ENCODE results near the gene ZDHHC16.
"Not testable (repeated sequence)": the region's sequence is repeated elsewhere in the genome, so short reads cannot be mapped to it uniquely, and the experiment has no call there.

The ZDHHC16 gene

DNA sequence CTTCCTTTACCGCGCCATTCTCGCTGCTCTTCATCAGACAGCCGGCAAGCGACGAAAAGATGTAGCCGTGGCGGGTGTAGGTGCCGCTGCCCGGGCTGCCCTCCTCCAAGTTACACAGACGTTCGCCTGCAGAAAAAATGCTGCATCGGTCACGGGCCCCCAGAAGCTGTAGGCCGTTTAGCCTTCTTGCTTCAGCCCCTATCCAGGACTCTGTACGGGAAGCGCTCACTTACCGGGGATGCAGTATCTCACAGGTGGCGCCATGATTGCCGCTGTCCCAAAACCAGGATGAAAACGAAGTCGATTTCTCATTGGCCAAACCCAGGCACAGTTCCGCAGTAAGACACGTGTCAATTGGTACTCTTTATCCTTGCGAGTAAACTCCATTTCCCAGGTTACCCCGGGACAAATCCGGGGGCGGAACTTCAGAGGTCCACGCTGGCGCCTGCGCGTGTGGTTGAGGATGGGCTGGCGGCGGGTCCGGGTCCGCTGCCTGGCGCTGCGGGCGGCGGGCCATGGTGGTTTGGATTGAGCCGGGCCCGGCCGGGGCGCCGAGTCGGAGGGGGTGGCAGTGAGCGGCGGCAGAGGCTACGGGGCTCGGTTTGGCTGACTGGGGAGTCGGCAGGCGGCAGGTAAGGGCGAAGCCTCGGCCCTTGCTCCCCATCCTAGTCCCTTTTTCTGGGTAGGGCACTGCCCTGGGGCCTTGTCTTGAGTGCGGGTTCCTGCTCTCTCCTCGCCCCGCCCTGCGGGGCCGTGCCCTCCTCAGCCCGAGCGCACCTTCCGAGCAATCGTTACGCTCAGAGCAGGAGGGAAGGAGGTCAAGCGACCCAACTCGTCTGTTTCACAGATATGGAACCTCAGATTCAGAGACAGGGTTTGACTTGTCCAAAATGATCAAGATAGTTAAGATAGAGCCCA, at the start of gene ZDHHC16, which contains the start of gene EXOSC1:
Gene ZDHHC16, plus strand, starts transcription at position 454 of the 918 bp plus-strand sequence. CDS start 5,501 bp downstream, outside the sequence.
Gene EXOSC1, minus strand, starts transcription at position 285 of the 918 bp plus-strand sequence. Its CDS starts 21 bp downstream, at position 264.
- DNase-seq (ENCODE audit: low read depth, low spot score): peak; percentile 98

DNA sequence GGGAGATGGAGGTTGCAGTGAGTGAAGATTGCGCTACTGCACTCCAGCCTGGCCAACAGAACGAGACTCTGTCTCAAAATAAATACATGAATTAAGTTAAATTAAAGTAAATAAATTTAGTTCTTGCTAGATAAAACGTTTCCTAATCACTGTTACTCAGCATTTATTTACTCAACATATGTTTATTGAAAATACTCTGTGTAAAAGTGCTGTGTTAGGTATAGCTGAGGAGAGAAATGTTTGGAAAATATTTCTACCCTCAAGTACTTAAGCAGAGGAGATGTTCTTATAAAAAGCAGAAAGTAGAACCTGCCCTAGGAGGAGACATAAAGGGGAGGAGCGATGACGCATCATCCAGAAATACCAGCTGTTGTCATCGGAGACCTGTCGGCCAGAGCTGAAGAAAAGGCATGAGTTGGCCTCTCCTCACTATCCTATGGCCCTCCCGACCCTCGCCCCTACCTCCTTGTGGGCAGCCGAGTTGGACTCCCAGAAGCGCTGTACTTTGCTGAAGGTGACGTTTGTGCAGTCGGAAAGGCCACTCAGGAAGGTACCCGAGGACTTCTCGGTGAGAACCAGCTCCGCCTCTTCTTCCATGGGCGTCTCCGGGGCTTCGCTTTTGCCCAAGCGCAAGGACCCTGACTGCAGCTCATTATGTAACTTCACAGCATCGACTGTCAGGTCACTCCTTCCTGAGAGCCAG, 46.0 kb upstream of the ZDHHC16 start:
- DNase-seq (ENCODE audit: low read depth, low spot score): peak; percentile 71

DNA sequence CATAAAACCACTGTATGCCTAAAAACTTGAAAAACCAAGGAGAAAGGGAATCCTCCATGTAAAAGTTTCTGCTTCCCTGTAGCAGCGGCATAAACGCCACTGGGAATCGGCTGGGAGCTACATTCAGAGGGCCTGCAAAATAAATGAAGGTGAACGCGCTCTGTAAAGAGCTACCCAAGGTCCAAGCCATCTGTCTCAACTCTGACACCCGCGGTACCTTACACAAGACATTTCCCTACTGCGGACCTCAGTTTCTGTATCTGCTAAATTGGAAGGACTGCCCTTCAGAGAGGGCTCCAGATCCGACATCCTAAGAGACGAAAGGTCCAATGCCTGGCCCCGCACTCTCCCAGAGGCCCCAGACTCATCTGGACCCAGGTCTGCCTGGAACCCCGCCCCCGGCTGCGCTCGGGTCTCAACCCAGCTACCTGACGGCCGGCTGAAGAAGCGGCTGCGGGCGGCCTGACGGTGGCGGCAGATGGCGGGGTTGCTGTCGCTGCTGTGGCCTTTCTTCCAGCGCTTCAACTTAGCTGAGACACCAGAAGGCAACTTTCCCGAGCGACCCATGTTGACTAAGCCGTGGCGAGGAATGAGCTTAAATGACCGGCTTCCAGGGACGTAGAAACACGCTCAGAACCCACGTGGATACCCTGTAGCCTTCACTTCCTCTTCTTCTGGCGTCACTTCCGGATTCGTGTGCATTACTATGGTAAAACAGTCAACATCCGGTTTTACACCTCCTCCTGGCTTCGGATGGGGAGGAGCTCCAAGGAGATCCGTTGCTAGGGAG, 45.1 kb upstream of the ZDHHC16 start, which contains the start of gene RRP12:
Gene RRP12, minus strand, starts transcription at position 676 of the 790 bp plus-strand sequence. Its CDS starts 109 bp downstream, at position 567.
- peak; percentile 98 for DNase-seq (ENCODE audit: low read depth, low spot score)

DNA sequence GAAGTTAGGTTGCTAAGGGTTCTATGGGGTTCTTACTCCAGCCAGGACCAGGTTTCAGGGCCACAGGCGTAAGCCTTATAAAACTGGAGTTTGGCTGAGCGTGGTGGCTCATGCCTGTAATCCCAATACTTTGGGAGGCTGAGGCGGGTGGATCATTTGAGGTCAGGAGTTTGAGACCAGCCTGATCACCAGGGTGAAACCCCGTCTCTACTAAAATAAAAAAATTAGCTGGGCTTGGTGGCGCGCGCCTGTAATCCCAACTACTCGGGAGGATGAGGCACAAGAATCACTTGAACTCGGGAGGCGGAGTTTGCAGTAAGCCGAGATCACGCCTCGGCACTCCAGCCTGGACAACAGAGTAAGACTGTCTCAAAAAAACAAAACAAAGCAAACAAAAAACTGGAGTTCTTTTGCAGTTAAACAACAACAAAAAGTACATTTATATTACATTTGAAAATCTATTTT, 44.5 kb upstream of the ZDHHC16 start:
- DNase-seq (ENCODE audit: low read depth, low spot score): no peak

DNA sequence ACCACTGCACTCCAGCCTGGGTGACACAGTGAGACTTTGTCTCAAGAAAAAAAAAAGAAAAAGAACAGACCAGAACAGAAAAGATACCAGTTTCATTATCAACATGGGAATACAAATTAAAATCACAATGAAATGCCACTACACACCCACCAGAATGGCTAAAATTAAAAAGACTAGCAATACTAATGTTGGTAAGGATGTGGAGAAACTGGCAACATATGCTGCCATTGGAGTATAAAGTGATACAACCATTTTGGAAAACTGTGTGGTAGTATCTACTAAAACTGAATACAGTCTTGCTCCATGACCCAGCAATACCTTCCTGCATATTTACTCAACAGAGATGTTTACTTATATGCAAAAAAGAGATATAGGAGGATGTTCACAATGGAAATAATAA, 41.9 kb upstream of the ZDHHC16 start:
- no peak for DNase-seq (ENCODE audit: low read depth, low spot score)

DNA sequence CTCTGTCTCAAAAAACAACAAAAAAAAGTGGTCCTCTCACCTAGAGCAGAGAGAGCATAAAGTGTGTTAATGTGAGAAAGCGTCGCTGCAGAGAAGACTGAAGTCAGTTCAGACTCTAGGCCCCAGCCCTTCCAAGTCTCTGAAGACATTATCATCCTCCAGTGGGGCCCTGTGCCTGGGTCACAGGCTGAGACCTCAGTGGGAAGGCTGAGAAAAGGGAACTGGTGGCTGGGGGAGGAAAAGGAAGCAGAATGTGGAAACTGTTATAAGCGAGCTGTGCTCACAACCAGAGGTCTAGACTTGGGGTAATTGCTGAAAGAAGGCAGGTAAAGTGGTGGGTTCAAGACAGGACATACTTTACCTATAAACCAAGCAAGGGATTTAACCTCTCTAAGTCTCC, 39.9 kb upstream of the ZDHHC16 start:
- DNase-seq (ENCODE audit: low read depth, low spot score): no peak

DNA sequence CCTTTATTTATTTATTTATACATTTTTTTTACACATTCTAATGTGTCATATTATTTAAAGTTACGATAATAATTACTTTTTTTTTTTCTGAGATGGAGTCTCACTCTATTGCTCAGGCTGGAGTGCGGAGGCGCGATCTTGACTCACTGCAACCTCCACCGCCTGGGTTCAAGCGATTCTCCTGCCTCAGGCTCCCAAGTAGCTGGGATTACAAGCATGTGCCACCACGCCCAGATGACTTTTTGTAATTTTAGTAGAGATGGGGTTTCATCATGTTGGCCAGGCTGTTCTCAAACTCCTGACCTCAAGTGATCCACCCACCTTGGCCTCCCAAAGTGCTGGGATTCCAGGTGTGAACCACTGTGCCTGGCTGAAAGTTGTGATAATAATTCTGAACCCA, 39.5 kb upstream of the ZDHHC16 start:
- not testable (repeated sequence) for DNase-seq (ENCODE audit: low read depth, low spot score)

DNA sequence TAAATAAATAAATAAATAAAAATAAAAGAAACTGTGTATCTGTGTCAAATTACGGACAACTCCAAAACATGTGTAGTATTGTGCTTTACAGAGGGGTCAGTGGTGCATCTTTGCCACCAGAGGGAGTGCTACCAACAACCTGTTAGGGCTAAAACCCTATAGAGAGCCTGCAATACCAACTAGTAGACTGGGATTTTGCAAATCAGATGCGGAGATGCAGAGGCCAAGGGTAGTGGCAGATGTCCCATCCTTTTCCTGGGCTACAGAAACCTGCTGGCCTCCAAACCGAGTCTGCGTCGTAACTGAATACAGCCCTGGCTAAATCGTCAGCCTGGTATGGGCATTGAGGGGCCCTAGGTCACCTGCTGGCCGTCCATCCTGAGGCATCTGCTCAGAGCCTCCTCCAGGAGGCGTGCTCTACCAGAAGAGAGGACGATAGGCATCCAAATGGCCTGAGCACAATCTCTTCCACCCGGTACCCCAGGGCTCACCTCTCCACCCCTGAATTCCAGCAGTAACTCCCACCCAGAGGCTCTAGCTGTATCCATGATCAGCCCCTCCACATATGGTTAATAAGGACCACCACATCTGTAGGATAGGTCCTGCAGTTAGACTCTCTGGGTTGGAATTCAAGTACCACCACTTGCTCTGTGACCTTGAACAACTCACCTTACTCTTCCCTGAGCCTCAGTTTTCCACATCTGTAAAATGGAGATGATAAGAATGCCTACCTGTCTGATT, 38.6 kb upstream of the ZDHHC16 start:
- peak; percentile 84 for DNase-seq (ENCODE audit: low read depth, low spot score)

DNA sequence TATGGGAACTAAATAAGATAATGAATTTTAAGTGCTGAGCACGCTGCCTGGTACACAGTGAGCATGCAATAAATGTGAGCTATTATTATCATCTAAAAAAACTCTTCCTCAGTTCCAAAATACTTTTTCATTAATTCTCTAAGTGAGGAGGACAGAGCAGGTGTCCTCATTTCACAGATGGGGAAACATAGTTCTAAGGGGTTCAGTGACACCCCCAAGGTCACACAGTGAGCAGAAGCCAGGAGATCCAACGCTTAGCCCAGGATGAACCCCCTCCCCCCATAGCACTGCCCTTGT, 38.1 kb upstream of the ZDHHC16 start:
- no peak for DNase-seq (ENCODE audit: low read depth, low spot score)

DNA sequence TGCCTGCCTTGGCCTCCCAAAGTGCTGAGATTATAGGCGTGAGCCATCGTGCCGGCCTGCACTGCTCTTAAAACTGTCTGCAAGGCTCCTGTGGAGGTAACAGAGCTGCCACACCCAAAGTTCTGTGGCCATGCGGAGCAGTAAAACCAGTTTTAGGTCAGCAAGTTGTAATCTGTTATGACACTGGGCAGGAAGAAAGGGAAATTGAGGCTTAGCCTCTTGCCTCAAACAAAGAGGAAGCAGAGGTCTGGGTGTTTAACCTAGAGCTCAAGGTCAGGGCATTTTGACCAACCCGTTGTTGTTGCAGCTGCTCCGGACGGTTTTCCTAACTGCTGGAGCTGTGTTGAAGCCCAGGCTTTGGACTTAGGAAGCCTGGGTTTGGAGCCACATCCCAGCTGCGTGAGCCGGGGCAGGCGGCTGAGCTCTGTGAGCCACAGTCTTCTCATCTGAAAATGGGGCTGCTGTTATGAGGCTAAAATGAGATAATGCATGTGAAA, 37.4 kb upstream of the ZDHHC16 start:
- no peak for DNase-seq (ENCODE audit: low read depth, low spot score)

DNA sequence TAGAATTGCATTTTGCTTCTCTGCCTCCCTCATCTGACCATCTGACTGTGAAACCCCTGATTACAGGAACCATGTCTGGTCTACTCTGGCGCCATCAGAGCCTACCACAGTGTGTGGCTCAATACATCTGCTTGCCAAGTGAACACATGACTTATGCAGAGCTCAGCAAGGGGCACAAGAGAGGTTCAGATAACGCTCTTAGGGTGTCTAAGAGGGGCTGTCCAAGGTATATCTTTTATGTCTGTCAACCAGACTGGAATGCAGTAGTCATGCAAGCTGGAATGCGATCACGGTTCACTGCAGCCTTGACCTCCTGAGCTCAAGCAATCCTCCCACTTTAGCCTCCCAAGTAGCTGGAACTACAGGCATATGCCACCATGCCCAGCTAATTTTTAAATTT, 34.6 kb upstream of the ZDHHC16 start:
- peak; percentile 28 for DNase-seq (ENCODE audit: low read depth, low spot score)

DNA sequence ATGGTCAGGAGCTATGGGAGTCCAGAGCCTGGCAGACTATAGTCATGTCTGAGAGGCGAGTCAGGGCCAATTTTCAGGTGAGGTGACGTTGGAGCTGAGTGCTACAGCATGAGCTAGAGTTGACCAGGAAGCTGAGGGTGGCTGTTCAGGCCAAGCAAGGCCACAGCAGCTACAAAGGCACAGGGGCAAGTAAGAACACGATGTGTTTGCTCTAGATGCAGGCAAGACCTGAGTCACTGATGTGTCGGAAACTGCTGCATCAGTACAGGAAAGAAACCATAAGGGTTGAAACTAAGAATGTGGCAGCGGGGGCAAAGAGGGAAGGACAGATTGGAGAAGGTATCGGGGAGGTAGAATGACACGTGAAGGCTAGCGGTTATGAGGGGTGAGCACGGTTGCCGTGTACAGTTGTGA, 33.1 kb upstream of the ZDHHC16 start:
- DNase-seq (ENCODE audit: low read depth, low spot score): no peak

DNA sequence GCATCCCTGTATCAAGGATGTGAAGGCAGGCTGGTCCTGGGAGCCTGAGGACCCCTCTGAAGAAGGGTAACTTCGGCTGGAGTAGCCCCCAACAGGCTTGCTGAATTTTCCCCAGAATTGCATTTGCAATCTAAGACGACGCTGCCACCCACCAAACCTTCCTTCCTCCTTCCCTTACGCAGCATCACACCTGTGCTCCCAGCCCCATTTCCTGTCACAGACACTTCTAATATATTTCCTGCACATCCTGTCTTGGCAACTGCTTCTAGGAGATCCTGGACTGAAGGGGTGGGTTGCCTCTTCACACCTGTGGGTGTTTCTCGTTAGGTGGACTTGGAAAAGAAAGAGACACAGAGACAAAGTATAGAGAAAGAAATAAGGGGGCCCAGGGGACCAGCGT, 29.4 kb upstream of the ZDHHC16 start:
- no peak for DNase-seq (ENCODE audit: low read depth, low spot score)

DNA sequence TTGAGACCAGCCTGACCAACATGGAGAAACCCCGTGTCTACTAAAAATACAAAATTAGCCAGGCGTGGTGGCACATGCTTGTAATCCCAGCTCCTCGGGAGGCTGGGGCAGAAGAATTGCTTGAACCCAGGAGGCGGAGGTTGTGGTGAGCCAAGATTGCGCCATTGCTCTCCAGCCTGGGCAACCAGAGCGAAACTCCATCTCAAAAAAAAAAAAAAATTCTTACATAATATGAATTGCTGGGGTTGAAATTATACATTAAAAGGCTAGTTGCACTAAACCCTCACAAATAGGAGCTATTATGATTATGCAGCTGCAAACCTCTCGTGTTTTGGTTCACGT, 22.2 kb upstream of the ZDHHC16 start:
- not testable (repeated sequence) for DNase-seq (ENCODE audit: low read depth, low spot score)

DNA sequence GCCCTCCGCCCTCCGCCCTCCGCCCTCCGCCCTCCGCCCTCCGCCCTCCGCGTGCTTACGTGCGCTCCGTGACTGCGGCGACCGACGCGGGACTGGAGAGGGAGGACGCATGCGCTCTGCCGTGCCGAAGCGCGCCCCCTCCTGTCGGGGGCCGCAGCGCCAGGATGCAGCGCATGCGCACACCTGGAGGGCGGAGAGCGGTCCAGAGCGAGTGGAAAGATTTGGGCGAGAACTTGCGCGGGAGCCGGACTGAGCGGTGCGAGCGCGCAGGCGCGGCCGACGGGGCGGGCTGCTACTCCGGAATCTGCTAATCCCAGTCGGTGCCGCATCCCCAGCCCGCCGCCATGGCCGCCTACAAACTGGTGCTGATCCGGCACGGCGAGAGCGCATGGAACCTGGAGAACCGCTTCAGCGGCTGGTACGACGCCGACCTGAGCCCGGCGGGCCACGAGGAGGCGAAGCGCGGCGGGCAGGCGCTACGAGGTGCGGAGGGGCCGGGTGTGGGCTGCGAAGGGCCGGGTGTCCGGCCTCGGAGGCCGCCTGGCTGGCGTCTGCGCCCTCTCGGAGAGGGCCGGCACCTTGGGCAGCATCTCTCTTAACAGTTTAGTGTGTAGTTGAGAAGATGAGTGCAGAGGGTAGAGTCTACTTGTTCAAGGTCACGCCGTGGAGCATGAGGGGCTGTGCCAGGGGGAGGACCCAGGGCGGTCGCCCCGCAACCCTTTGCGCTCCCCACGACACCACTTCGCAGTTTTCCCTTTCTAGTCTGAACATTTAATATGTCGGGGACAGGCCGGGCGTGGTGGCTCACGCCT, 19.8 kb upstream of the ZDHHC16 start, which contains the start of gene PGAM1:
Gene PGAM1, plus strand, starts transcription at position 228 of the 812 bp plus-strand sequence. Its CDS starts 117 bp downstream, at position 345.
- DNase-seq (ENCODE audit: low read depth, low spot score): peak; percentile 99

DNA sequence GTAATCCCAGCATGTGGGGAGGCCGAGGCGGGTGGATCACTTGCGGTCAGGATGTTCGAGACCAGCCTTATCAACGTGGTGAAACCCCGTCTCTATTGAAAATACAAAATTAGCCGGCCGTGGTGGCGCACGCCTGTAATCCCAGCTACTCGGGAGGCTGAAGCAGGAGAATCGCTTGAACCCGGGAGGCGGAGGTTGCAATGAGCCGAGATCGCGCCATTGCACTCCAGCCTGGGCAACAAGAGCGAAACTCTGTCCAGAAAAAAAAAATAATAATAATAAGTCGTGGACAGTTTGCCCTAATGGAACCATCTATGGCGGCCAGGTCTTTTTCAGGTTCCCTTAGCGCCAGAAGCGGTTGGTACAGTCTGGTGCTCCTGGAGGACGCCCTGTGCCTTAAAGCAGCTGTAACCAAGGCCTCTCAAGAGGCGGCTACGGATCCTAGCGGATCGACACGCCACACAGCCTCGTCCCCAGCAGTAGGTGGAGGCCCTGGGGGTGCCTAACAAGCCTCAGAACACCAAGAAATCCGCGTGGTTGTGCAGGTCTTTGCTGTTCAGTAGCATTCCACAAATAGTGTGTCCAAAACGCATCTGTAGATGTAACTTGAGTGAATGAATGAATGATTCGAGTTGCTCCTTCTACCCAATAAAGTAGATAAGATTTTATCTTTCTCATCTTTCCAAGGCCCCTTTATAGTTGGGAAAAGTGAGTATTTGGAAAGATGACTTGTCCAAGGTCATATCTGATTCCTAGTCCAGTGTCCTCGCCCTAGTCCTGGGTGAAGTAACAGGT, 19.0 kb upstream of the ZDHHC16 start:
- DNase-seq (ENCODE audit: low read depth, low spot score): peak; percentile 45

DNA sequence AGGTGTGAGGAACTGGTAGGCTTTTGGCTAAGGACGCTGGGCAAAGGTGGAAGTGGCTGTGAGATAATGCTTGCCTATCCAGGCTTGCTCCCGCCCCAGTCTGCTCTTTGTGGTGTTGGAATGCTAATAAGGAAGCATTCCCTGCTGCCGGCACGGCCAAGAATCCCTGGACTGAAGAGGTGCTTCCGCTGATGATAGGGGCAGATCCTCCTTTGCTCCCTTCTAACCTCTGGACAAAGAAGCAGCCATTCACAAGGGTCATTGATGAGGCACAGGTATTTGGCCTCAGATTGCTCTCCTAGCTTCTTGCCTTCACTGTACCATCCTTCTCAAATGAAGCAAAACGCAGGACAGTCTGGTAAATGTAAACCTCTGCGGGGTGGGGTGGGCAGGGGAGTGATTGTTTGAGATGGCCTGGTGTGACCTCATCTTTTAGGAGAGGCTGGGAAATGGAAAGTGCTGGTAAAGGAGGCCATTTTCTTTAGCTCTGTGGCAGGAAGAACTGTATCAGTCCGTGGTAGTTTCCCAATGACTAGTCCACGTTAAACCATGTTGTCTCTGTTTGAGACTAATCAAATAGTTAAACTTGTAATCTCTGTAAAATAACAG, 18.3 kb upstream of the ZDHHC16 start:
- DNase-seq (ENCODE audit: low read depth, low spot score): peak; percentile 68

DNA sequence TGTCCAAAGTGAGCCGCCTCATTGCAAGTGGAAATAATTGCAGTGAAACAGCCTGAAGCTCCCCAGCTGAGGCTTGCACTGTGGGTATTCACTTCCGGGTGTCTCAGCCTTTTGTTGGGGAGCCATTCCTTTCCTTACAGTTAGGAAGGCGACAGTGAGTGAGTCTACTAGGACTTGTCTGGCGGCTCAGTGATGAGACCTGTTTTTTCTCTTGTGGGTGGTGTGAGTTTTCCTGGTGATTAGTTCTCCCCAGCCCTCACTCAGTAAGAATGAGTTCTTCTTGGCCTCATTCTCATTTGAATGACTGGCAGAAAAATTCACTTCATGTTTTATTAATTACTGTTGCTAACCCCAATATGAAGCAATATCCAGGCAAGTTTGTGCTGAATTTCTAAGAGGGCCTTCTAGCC, 17.4 kb upstream of the ZDHHC16 start:
- DNase-seq (ENCODE audit: low read depth, low spot score): peak; percentile 50

DNA sequence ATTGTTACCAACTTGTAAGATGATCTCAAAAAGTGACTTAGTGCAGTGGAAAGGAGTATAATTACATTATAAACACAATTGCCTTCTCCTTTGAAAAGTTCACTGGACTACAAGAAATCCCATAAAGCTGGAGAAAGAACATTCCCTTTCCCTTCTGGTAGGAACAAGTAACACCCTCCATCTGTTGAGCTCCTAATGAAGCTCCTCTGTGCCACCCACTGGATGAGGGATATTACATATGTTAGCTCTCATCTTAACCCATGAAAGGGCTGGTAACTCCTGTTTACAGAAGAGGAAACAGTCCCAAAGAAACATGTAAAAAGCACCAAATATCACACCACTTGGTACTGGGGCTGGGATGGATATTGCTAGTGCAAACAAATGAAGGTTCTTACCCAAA, 11.9 kb upstream of the ZDHHC16 start:
- DNase-seq (ENCODE audit: low read depth, low spot score): no peak
